Measurements from ENCODE around the gene EFCAB3. TPM values are rescaled to one million over a fixed set of nuclear protein-coding genes. Genes with fewer than 3 reads are reported as not detected.
"Not testable (repeated sequence)": the region's sequence is repeated elsewhere in the genome, so short reads cannot be mapped to it uniquely, and the experiment has no call there.

The EFCAB3 gene
- total and polyA plus RNA-seq, 5 donors from 2014 or later, result not detected

DNA sequence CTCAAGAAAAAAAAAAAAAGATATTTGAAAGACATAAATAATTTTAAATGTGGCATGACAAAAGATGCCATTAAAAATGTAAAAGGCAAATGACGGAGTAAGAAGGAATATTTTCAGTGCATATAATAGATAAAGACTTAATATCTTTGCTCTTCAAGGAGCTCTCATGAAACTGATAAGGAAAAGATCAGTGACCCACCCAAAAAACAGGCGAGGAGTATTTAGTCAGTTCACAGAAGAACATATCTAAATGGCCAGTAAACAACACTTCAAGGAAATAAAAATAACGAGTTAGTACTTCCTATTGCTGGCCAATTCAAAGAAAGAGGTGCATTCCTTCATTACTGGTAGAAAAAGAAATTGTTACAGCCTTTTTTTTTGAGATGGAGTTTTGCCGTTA is 65.4 kb downstream of the EFCAB3 start:
- H3K27me3 ChIP-seq (ENCODE audit: control insufficient read depth, insufficient read depth, low read length); ATAC-seq (ENCODE audit: low read depth in 2 of 2); H3K27ac ChIP-seq (ENCODE audit: insufficient read depth, low read length, poor library complexity, severe bottlenecking); DNase-seq; H3K9me3 Mint-ChIP-seq; H3K4me3 ChIP-seq (ENCODE audit: low read depth, low read length); H3K27ac Mint-ChIP-seq; H3K9me3 ChIP-seq (ENCODE audit: control insufficient read depth in 2 of 2, low read length in 2 of 2); H3K27me3 Mint-ChIP-seq; H3K4me3 Mint-ChIP-seq; H3K4me1 ChIP-seq (ENCODE audit: control insufficient read depth, insufficient read depth, low read length, poor library complexity, severe bottlenecking); H3K4me1 Mint-ChIP-seq: not testable (repeated sequence)
- peaks cover 44% of the 10 kb centered on the region for H3K36me3 ChIP-seq (ENCODE audit: control insufficient read depth, insufficient read depth, low read length)
- peaks cover 29% of the 10 kb centered on the region for H3K36me3 Mint-ChIP-seq

DNA sequence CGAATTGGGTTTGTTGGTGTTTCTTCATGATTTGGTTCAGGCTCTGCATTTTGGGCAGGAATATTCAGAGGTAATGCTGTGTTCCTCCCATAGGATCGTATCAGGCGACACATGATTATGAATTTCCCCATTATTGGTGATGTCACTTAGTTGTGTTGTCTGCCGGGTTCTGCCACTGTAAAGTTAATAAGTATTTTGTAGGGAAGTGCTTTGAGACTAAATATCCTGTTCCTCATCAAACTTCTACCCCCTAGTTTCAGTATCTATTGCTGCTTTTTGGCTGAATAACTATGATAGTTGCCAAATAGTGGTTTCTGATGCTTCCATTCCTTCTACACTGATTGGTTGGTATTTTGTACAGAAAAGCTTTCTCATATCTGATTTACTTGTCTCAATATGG is 71.8 kb downstream of the EFCAB3 start:
- H3K9me3 Mint-ChIP-seq; H3K27ac ChIP-seq (ENCODE audit: insufficient read depth, low read length, poor library complexity, severe bottlenecking); ATAC-seq (ENCODE audit: low read depth in 2 of 2): not testable (repeated sequence)

DNA sequence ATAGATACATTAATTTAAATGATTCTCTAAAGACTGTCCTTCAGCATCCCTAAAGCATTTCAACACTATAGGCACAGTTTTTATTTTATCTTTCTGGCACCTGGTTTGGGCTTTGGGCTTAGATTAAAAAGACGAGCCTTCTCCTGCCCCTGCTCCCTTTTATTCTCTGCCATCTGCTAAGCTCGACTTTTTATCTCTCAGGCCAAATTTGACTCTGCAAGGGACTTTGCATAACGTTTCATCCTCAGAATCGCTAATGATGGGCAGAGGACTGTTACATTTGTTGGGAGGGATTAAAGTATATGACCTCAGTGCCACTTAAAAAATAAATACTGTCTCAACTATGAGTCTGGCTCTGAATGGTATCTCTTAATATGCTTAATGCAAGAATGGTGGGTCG is 72.7 kb downstream of the EFCAB3 start:
- not testable (repeated sequence) for H3K27me3 ChIP-seq (ENCODE audit: control insufficient read depth, insufficient read depth, low read length); ATAC-seq (ENCODE audit: low read depth in 2 of 2); H3K27ac Mint-ChIP-seq; H3K4me3 Mint-ChIP-seq; H3K9me3 ChIP-seq (ENCODE audit: control insufficient read depth in 2 of 2, low read length in 2 of 2); H3K4me1 Mint-ChIP-seq; H3K27ac ChIP-seq (ENCODE audit: insufficient read depth, low read length, poor library complexity, severe bottlenecking); H3K9me3 Mint-ChIP-seq; H3K27me3 Mint-ChIP-seq; H3K4me3 ChIP-seq (ENCODE audit: low read depth, low read length); H3K4me1 ChIP-seq (ENCODE audit: control insufficient read depth, insufficient read depth, low read length, poor library complexity, severe bottlenecking); H3K36me3 Mint-ChIP-seq; DNase-seq
- peaks cover 10% of the 10 kb centered on the region for H3K36me3 ChIP-seq (ENCODE audit: control insufficient read depth, insufficient read depth, low read length)

More for the DNA sequence above, 71.8 kb downstream of the EFCAB3 start:
- not testable (repeated sequence) for H3K9me3 ChIP-seq (ENCODE audit: control insufficient read depth in 2 of 2, low read length in 2 of 2); H3K27ac Mint-ChIP-seq; H3K27me3 ChIP-seq (ENCODE audit: control insufficient read depth, insufficient read depth, low read length); H3K4me3 ChIP-seq (ENCODE audit: low read depth, low read length); H3K4me1 ChIP-seq (ENCODE audit: control insufficient read depth, insufficient read depth, low read length, poor library complexity, severe bottlenecking); DNase-seq; H3K4me1 Mint-ChIP-seq; H3K4me3 Mint-ChIP-seq; H3K27me3 Mint-ChIP-seq
- H3K36me3 Mint-ChIP-seq, result peaks cover 11% of the 10 kb centered on the region
- H3K36me3 ChIP-seq (ENCODE audit: control insufficient read depth, insufficient read depth, low read length), result peaks cover 19% of the 10 kb centered on the region

DNA sequence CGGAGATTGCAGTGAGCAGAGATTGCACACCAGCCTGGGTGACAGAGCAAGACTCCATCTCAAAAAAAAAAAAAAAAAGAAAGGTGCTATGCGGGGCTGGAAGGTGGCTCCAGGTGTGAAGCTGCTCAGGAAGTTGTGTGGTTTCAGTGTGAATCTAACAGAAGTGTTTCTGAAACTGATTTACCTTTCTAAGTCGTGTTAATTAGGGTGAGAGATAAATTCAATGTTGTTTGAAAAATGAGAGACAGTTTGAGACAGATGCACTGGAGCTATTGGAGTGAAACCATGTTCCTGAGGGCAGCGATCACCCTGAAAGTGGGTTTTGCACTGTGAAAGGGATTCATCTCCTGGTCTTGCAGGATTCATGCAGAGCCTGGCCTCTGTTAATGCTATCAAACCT is 73.3 kb downstream of the EFCAB3 start:
- H3K36me3 ChIP-seq (ENCODE audit: control insufficient read depth, insufficient read depth, low read length); H3K4me1 ChIP-seq (ENCODE audit: control insufficient read depth, insufficient read depth, low read length, poor library complexity, severe bottlenecking); H3K27ac ChIP-seq (ENCODE audit: insufficient read depth, low read length, poor library complexity, severe bottlenecking); ATAC-seq (ENCODE audit: low read depth in 2 of 2); H3K4me3 ChIP-seq (ENCODE audit: low read depth, low read length); H3K36me3 Mint-ChIP-seq; H3K4me3 Mint-ChIP-seq; H3K27me3 Mint-ChIP-seq; H3K9me3 ChIP-seq (ENCODE audit: control insufficient read depth in 2 of 2, low read length in 2 of 2); H3K9me3 Mint-ChIP-seq; H3K27me3 ChIP-seq (ENCODE audit: control insufficient read depth, insufficient read depth, low read length): not testable (repeated sequence)
- peak overlapping the region; percentile 3 to 60 (median 48) for H3K27ac Mint-ChIP-seq
- peak in 1 of 3 donors; percentile 40 for DNase-seq
- peaks cover 8 to 10% (median 9%) of the 10 kb centered on the region in 4 donors for H3K4me1 Mint-ChIP-seq

DNA sequence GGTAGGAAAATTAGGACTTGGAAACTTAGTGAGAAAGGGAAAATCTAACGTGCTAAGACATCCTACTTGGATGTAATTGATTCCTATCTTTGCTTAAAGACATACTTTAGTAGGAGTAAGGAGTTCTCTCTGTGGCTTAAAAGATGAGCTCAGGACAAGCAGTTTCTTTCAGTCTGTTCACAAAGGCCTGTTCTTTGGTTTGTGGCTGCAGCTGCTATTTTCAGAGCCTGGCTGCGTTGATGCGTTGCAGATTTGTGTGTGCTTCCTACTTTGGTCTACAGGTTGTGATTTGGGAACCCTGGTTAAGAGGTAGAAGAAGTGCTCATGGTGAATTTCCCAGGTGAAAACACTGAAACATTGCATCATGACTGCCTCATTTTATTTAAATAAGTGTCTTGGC is 73.8 kb downstream of the EFCAB3 start:
- H3K9me3 ChIP-seq (ENCODE audit: control insufficient read depth in 2 of 2, low read length in 2 of 2); H3K9me3 Mint-ChIP-seq; H3K4me3 Mint-ChIP-seq; H3K4me3 ChIP-seq (ENCODE audit: low read depth, low read length); H3K4me1 ChIP-seq (ENCODE audit: control insufficient read depth, insufficient read depth, low read length, poor library complexity, severe bottlenecking); H3K27me3 ChIP-seq (ENCODE audit: control insufficient read depth, insufficient read depth, low read length); H3K27me3 Mint-ChIP-seq; H3K36me3 ChIP-seq (ENCODE audit: control insufficient read depth, insufficient read depth, low read length); H3K36me3 Mint-ChIP-seq; ATAC-seq (ENCODE audit: low read depth in 2 of 2); H3K27ac ChIP-seq (ENCODE audit: insufficient read depth, low read length, poor library complexity, severe bottlenecking); DNase-seq: not testable (repeated sequence)
- H3K4me1 Mint-ChIP-seq, result peaks cover 8 to 12% (median 9%) of the 10 kb centered on the region in 4 donors
- H3K27ac Mint-ChIP-seq, result peak overlapping the region in 2 of 3 donors; percentile 3 to 48

DNA sequence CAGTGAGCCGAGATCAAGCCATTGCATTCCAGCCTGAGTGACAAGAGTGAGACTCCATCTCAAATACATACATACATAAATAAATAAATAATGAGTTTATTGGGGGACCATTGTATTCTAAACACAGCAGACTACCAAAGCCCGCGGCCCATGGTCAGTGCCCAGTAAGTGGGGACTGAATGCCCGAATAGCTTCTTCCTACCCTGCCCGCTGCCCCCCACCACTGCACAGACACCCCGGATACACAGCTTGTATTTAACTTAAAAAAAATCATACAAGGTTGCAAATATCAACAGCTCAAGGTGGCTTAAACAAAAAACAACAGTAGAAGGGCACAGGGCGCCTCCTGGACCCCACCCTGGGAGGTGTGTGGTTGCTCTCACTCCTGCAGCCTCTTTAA is 75.7 kb downstream of the EFCAB3 start:
- Histone ChIP-seq H3K9me3 (ENCODE audit: control insufficient read depth in 2 of 2, low read length in 2 of 2) (no peaks in the 10 kb centered on the region), H3K4me1 (ENCODE audit: control insufficient read depth, insufficient read depth, low read length, poor library complexity, severe bottlenecking) (no peaks in the 10 kb centered on the region), H3K27ac (ENCODE audit: insufficient read depth, low read length, poor library complexity, severe bottlenecking) (no peak overlapping the region), H3K4me3 (ENCODE audit: low read depth, low read length) (no peak overlapping the region), H3K36me3 (ENCODE audit: control insufficient read depth, insufficient read depth, low read length) (no peaks in the 10 kb centered on the region), H3K27me3 (ENCODE audit: control insufficient read depth, insufficient read depth, low read length) (no peaks in the 10 kb centered on the region)
- peaks cover 4% of the 10 kb centered on the region for H3K36me3 Mint-ChIP-seq
- no peak overlapping the region for H3K4me3 Mint-ChIP-seq
- H3K4me1 Mint-ChIP-seq, result peaks cover 8 to 12% (median 9%) of the 10 kb centered on the region in 4 donors
- H3K27ac Mint-ChIP-seq, result no peak overlapping the region
- ATAC-seq (ENCODE audit: low read depth in 2 of 2), result no peak
- H3K9me3 Mint-ChIP-seq, result no peaks in the 10 kb centered on the region
- peaks cover under 1% of the 10 kb centered on the region for H3K27me3 Mint-ChIP-seq
- no peak for DNase-seq

DNA sequence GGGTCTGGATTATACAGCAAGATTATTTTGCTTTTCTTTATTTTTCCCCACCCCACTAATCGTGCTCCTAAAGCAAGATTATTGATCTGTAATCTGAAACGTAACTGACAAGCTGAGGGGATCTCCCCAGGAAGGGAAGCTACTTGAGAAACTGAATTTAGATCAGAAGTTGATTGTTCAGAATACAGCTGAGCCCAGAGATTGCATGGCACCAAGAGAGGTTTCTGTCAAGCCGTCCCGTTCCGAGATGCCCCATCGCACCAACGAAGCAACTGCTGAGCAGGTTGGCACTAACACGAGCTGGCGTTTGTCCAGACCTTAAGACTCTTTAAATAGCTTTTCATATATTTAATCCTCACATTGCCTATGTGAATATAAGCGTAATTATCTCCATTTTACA is 78.1 kb downstream of the EFCAB3 start:
- H3K9me3 Mint-ChIP-seq; H3K27ac ChIP-seq (ENCODE audit: insufficient read depth, low read length, poor library complexity, severe bottlenecking); H3K4me1 ChIP-seq (ENCODE audit: control insufficient read depth, insufficient read depth, low read length, poor library complexity, severe bottlenecking); H3K4me3 ChIP-seq (ENCODE audit: low read depth, low read length); ATAC-seq (ENCODE audit: low read depth in 2 of 2); H3K36me3 ChIP-seq (ENCODE audit: control insufficient read depth, insufficient read depth, low read length); H3K4me3 Mint-ChIP-seq; H3K27me3 ChIP-seq (ENCODE audit: control insufficient read depth, insufficient read depth, low read length); H3K36me3 Mint-ChIP-seq; H3K9me3 ChIP-seq (ENCODE audit: control insufficient read depth in 2 of 2, low read length in 2 of 2); DNase-seq; H3K27me3 Mint-ChIP-seq: not testable (repeated sequence)
- peak overlapping the region in 1 of 3 donors; percentile 55 for H3K27ac Mint-ChIP-seq
- H3K4me1 Mint-ChIP-seq, result peaks cover 5 to 11% (median 8%) of the 10 kb centered on the region in 4 donors

DNA sequence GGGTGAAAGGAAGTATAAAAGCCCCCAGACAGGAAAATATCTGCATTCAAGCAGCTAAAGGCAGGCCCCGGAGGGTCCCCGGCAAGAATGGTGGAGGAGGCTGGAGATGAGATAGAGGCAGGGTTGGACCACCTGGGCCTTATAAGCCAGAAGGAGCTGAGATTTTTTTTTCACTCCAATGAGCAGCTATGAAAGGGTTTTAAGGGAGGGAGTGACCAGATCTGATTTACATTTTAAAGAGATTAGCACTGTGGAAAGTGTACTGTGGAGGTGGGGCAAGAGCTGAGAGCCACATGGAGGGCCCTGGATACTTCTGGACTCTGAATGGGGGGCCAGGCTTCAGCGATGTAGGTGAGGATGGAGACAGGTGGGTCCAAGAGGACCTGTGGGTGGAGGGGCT is 84.1 kb downstream of the EFCAB3 start:
- H3K36me3 ChIP-seq (ENCODE audit: control insufficient read depth, insufficient read depth, low read length); H3K4me3 Mint-ChIP-seq; H3K27ac Mint-ChIP-seq; H3K9me3 Mint-ChIP-seq; DNase-seq; H3K4me3 ChIP-seq (ENCODE audit: low read depth, low read length); H3K27me3 ChIP-seq (ENCODE audit: control insufficient read depth, insufficient read depth, low read length); H3K4me1 ChIP-seq (ENCODE audit: control insufficient read depth, insufficient read depth, low read length, poor library complexity, severe bottlenecking); H3K4me1 Mint-ChIP-seq; H3K9me3 ChIP-seq (ENCODE audit: control insufficient read depth in 2 of 2, low read length in 2 of 2); H3K27ac ChIP-seq (ENCODE audit: insufficient read depth, low read length, poor library complexity, severe bottlenecking); ATAC-seq (ENCODE audit: low read depth in 2 of 2); H3K27me3 Mint-ChIP-seq; H3K36me3 Mint-ChIP-seq: not testable (repeated sequence)

All from CD4-positive, CD25-positive, alpha-beta regulatory T cell (primary cell).